ENCODE results near the gene CHCHD3. TPM values are rescaled to one million over a fixed set of nuclear protein-coding genes. Genes with fewer than 3 reads are reported as not detected.

Gene CHCHD3
- total and polyA plus RNA-seq, 4 donors, result 25.5 to 37.8 (median 31.8) TPM

- no peak for DNase-seq (ENCODE audit: low spot score)
- Histone ChIP-seq H3K27ac (ENCODE audit: low read depth in 1 of 2, low read length in 2 of 2) (no peak overlapping the region), H3K27me3 (ENCODE audit: control insufficient read depth in 4 of 4, insufficient read depth in 4 of 4, low read length in 3 of 4) (no peaks in the 10 kb centered on the region), H3K9me3 (ENCODE audit: control insufficient read depth in 4 of 4, low read length in 3 of 4) (peaks cover 0 to 12% (median 11%) of the 10 kb centered on the region in 4 donors), H3K4me1 (ENCODE audit: control insufficient read depth in 4 of 4, insufficient read depth in 4 of 4, low read length in 3 of 4) (no peaks in the 10 kb centered on the region), H3K4me3 (ENCODE audit: low read depth in 1 of 3, low read length in 3 of 3) (no peak overlapping the region), H3K9ac (ENCODE audit: low read depth in 1 of 2, low read length in 2 of 2) (no peak overlapping the region), H3K36me3 (ENCODE audit: control insufficient read depth in 4 of 4, insufficient read depth in 3 of 4, low read depth in 1 of 4, low read length in 3 of 4) (no peaks in the 10 kb centered on the region)
- TF ChIP-seq FOXA1 (IDR thresholded peaks at IDR 0.05), result no peak
- TF ChIP-seq RXRA (IDR thresholded peaks at IDR 0.05), result no peak
- no peak for TF ChIP-seq REST (IDR thresholded peaks at IDR 0.05)
- TF ChIP-seq TAF1 (conservative IDR thresholded peaks at IDR 0.05), result no peak
- no peak for TF ChIP-seq ZBTB33 (IDR thresholded peaks at IDR 0.05)
- TF ChIP-seq RAD21 (IDR thresholded peaks at IDR 0.05), result no peak
- TF ChIP-seq HNF4A (conservative IDR thresholded peaks at IDR 0.05), result no peak
- TF ChIP-seq JUND (IDR thresholded peaks at IDR 0.05), result no peak
- TF ChIP-seq GABPA (IDR thresholded peaks at IDR 0.05 in 1 of 2, conservative IDR thresholded peaks at IDR 0.05 in 1 of 2), result no peak
- TF ChIP-seq CTCF (IDR thresholded peaks at IDR 0.05; ENCODE audit: low read depth, low read length, missing input control), result no peak
- no peak for TF ChIP-seq EGR1 (IDR thresholded peaks at IDR 0.05; ENCODE audit: low read depth in 2 of 2)
- TF ChIP-seq SP1 (IDR thresholded peaks at IDR 0.05), result no peak
- TF ChIP-seq MAX (IDR thresholded peaks at IDR 0.05), result no peak
- WGBS, result 82% methylated on average over 11 of the region's 11 CpGs
Measured at GRCh38 chr7:132765861-132766260, 316.0 kb downstream of the CHCHD3 start.

- Histone ChIP-seq H3K4me1 (ENCODE audit: control insufficient read depth in 4 of 4, insufficient read depth in 4 of 4, low read length in 3 of 4) (no peaks in the 10 kb centered on the region), H3K9ac (ENCODE audit: low read depth in 1 of 2, low read length in 2 of 2) (no peak overlapping the region), H3K36me3 (ENCODE audit: control insufficient read depth in 4 of 4, insufficient read depth in 3 of 4, low read depth in 1 of 4, low read length in 3 of 4) (no peaks in the 10 kb centered on the region), H3K4me3 (ENCODE audit: low read depth in 1 of 3, low read length in 3 of 3) (no peak overlapping the region), H3K9me3 (ENCODE audit: control insufficient read depth in 4 of 4, low read length in 3 of 4) (peaks cover 0 to 9% (median 5%) of the 10 kb centered on the region in 4 donors), H3K27me3 (ENCODE audit: control insufficient read depth in 4 of 4, insufficient read depth in 4 of 4, low read length in 3 of 4) (no peaks in the 10 kb centered on the region), H3K27ac (ENCODE audit: low read depth in 1 of 2, low read length in 2 of 2) (no peak overlapping the region)
- WGBS, result 84% methylated on average over 5 of the region's 5 CpGs
- DNase-seq (ENCODE audit: low spot score), result no peak
- TF ChIP-seq TAF1 (conservative IDR thresholded peaks at IDR 0.05), result no peak
Measured at GRCh38 chr7:132764762-132765161, 317.1 kb downstream of the CHCHD3 start.

Measured in liver (tissue), 9 donors.